Testis (tissue), 2 donors: ENCODE results near the gene RPE65.

Source experiments
- POLR2A ChIP-seq: fragments of 450-650 bp; IDR thresholded peaks from one replicate; pipeline ENCODE4 v1.6.1; 2017; ENCODE audit warnings: antibody characterized with exemption, mild to moderate bottlenecking, moderate library complexity
- TF ChIP-seq, protein P1 (sequence below), 3 experiments: fragments of 450-650 bp in 2 of 3; fragments of 200-600 bp in 1 of 3; sonication (generic) in 1 of 3; IDR thresholded peaks; one replicate each; pipeline ENCODE4 v1.5.1; 2016 to 2019; ENCODE audit warnings: antibody characterized with exemption in 3 of 3, mild to moderate bottlenecking in 2 of 3, moderate library complexity in 1 of 3

DNA sequence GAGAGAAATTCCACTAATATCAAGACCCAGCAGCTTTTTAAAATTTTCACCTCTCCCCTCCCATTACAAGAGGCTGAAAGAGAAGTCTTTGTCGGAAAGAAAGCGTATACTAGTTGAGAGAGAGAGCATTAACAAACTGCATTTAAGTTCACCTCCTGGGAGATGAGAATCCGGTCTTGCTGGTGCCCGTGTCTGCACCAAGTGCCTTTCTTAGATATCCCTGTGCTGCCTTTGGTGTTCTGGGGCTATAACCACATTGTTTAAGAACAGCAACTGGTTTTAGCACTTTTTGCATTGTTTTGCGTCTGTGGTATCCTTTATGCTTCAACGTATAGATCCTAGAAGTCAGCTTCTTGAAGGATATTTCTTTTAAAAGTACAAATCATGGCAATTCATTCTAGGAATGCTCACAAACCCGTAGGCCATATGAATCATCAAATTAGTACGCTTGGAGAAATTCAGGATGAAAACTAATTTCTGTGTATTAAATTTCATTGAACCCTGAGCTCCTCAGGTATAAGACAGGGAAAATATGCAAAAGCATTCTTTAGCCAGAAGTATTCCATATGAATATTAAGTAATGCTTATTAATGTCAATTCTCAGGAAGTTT lies 3.4 kb upstream of the RPE65 start:
- TF ChIP-seq, protein P1, sequence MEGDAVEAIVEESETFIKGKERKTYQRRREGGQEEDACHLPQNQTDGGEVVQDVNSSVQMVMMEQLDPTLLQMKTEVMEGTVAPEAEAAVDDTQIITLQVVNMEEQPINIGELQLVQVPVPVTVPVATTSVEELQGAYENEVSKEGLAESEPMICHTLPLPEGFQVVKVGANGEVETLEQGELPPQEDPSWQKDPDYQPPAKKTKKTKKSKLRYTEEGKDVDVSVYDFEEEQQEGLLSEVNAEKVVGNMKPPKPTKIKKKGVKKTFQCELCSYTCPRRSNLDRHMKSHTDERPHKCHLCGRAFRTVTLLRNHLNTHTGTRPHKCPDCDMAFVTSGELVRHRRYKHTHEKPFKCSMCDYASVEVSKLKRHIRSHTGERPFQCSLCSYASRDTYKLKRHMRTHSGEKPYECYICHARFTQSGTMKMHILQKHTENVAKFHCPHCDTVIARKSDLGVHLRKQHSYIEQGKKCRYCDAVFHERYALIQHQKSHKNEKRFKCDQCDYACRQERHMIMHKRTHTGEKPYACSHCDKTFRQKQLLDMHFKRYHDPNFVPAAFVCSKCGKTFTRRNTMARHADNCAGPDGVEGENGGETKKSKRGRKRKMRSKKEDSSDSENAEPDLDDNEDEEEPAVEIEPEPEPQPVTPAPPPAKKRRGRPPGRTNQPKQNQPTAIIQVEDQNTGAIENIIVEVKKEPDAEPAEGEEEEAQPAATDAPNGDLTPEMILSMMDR (IDR thresholded peaks at IDR 0.05): no peak
- TF ChIP-seq POLR2A: no peak
